Adrenal gland (tissue), 5 donors: ENCODE results near the gene LHCGR.

Source experiments
- CTCF ChIP-seq, 6 experiments: fragments of 450-650 bp in 4 of 6; fragments of 200-600 bp in 2 of 6; sonication (generic) in 1 of 6; IDR thresholded peaks; 1 replicate in 5 of 6; 2 replicates in 1 of 6; pipeline versions ENCODE4 v1.5.1 to v1.8.0; 2016 to 2021; ENCODE audit warnings: antibody characterized with exemption in 6 of 6, mild to moderate bottlenecking in 2 of 6, moderate library complexity in 1 of 6
- POLR2A ChIP-seq, 2 donors: fragments of 450-650 bp; IDR thresholded peaks; one replicate each; pipeline ENCODE4 v1.6.1; 2017; ENCODE audit warnings: antibody characterized with exemption in 2 of 2, mild to moderate bottlenecking in 2 of 2, moderate library complexity in 1 of 2
- donor health status: DM: no; HTN: no; CAD: no.

- TF ChIP-seq CTCF (IDR thresholded peaks at IDR 0.05) (no peak), POLR2A (IDR thresholded peaks at IDR 0.05) (no peak)
Measured at GRCh38 chr2:48696881-48697280, 58.6 kb downstream of the LHCGR start.
